ENCODE results near the gene GRIK3. TPM values are rescaled to one million over a fixed set of nuclear protein-coding genes. Genes with fewer than 3 reads are reported as not detected.

Gene GRIK3
- total RNA-seq, 4 donors from 2014 or later, result 0.75 to 9.8 (median 1.2) TPM

DNA sequence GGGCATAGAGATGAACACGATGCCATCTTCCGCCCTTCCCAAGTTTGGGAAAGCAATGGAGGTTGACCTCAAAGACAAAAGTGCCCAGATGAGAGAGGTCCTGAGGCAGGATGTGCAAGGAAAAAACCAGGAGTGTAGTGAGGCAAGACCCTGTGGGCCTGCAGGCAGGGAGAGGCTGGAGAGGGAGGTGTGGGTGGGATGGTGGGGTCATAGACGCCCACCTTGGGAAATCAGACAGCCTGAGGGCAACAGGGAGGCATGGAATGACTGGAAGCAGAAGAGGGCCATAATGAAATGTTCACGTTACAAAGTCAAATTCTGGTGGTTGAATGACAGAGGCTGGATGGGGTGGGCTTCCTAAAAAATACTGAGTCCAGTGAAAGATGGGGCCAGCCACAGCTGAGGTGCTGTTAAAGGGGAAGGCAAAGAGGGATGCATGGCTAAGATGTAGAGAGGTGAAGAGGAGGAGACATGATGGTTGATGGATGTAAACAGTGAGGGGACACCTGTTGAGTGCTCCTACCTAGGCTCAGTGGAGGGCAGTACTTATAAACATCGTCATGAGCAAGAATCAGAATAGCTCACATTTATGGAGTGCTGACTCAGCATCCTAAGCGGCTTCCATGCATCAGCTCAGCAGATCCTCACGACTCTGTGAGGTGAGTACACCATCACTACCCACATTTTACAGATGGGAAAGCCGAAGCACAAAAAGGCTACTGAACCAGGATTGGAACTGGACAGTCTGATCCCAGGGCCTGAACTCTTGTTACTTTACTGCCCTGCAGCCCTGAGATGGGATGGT, 42.0 kb downstream of the GRIK3 start:
- Histone ChIP-seq H3K9me3 (no peaks in the 10 kb centered on the region), H3K36me3 (no peaks in the 10 kb centered on the region), H3K27ac (no peak overlapping the region), H3K4me3 (no peak overlapping the region), H3K4me1 (peaks cover 0 to 7% (median 2%) of the 10 kb centered on the region in 4 donors), H3K27me3 (peaks cover 12% of the 10 kb centered on the region)
- in situ Hi-C loops (cut with MboI; ENCODE audit: low pct_ligation_motif_present in 1 of 4, low pct_unique_long_range_greater_than_20kb in 1 of 4, low sequenced_read_pairs in 3 of 4) (no loop called here), intact Hi-C loops (cut with DNase I; ENCODE audit: low total_unique reads) (no loop called here)
- no peak for TF ChIP-seq POLR2A (IDR thresholded peaks at IDR 0.05)
- TF ChIP-seq, protein P1, sequence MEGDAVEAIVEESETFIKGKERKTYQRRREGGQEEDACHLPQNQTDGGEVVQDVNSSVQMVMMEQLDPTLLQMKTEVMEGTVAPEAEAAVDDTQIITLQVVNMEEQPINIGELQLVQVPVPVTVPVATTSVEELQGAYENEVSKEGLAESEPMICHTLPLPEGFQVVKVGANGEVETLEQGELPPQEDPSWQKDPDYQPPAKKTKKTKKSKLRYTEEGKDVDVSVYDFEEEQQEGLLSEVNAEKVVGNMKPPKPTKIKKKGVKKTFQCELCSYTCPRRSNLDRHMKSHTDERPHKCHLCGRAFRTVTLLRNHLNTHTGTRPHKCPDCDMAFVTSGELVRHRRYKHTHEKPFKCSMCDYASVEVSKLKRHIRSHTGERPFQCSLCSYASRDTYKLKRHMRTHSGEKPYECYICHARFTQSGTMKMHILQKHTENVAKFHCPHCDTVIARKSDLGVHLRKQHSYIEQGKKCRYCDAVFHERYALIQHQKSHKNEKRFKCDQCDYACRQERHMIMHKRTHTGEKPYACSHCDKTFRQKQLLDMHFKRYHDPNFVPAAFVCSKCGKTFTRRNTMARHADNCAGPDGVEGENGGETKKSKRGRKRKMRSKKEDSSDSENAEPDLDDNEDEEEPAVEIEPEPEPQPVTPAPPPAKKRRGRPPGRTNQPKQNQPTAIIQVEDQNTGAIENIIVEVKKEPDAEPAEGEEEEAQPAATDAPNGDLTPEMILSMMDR (IDR thresholded peaks at IDR 0.05), result no peak
- no peak for TF ChIP-seq POLR2AphosphoS5 (IDR thresholded peaks at IDR 0.05)
- no peak for TF ChIP-seq EP300 (IDR thresholded peaks at IDR 0.05; ENCODE audit: low read depth)
- WGBS, 2 donors (ENCODE audit: low coverage in 1 of 2), result 58 to 79% methylated on average over 3 to 8 of the region's 8 CpGs
- DNase-seq, result no peak

DNA sequence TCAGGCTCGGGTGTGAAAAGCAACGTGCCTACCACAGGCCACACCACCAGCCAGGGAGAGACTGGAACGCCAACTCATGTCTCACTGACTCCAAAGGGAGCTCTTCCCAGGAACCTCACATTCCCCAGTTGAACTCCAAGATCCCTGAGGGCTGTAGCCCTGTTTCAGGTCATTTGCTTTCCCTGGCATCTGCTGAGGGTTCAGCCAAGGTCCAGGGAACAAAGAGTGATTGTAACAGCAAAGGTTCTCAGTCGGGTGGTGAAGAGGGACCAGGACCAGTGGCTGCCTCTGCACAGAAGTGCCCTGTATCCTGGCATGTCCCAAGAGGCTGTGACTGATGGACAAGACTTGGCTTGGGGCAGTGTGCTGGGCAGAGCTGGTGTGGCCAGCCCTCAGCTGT, 42.8 kb downstream of the GRIK3 start:
- H3K27ac ChIP-seq, result no peak overlapping the region
- H3K4me3 ChIP-seq, result no peak overlapping the region
- H3K27me3 ChIP-seq, result peaks cover 12% of the 10 kb centered on the region
- no peaks in the 10 kb centered on the region for H3K36me3 ChIP-seq
- no peak for DNase-seq
- in situ Hi-C loops (cut with MboI; ENCODE audit: low pct_ligation_motif_present in 1 of 4, low pct_unique_long_range_greater_than_20kb in 1 of 4, low sequenced_read_pairs in 3 of 4), result no loop called here
- WGBS, 2 donors (ENCODE audit: low coverage in 1 of 2), result 70 to 77% methylated on average over 2 to 4 of the region's 4 CpGs
- H3K9me3 ChIP-seq, result no peaks in the 10 kb centered on the region
- peaks cover 0 to 7% (median 2%) of the 10 kb centered on the region in 4 donors for H3K4me1 ChIP-seq
- intact Hi-C loops (cut with DNase I; ENCODE audit: low total_unique reads), result no loop called here
- TF ChIP-seq POLR2A (IDR thresholded peaks at IDR 0.05), result no peak
- TF ChIP-seq, protein P1 (IDR thresholded peaks at IDR 0.05), result no peak
- no peak for TF ChIP-seq EP300 (IDR thresholded peaks at IDR 0.05; ENCODE audit: low read depth)
- TF ChIP-seq POLR2AphosphoS5 (IDR thresholded peaks at IDR 0.05), result no peak

DNA sequence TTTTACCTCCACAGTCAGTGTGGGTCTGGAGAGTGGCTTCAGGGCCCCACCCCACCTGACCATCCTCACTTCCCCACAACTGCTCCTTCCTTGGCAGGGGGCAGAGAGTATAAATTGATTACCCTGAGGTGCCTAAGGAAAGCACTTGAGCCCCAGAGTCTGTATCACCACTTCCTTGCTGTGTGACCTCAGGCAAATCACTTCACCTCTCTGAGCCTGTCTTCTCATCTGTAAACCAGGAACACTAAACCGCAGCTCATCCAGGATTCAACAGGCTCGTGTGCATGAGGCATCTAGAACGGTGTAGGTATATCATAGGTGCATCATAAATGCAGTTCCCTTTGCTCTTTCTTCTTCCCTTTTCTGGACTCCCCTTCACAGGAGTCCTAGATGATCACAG, 43.4 kb downstream of the GRIK3 start:
- in situ Hi-C loops (cut with MboI; ENCODE audit: low pct_ligation_motif_present in 1 of 4, low pct_unique_long_range_greater_than_20kb in 1 of 4, low sequenced_read_pairs in 3 of 4) (no loop called here), intact Hi-C loops (cut with DNase I; ENCODE audit: low total_unique reads) (no loop called here)
- Histone ChIP-seq H3K4me3 (no peak overlapping the region), H3K4me1 (peaks cover 0 to 7% (median 2%) of the 10 kb centered on the region in 4 donors), H3K9me3 (no peaks in the 10 kb centered on the region), H3K36me3 (no peaks in the 10 kb centered on the region), H3K27me3 (peaks cover 12% of the 10 kb centered on the region), H3K27ac (no peak overlapping the region)
- 24 to 65% methylated on average over 2 to 3 of the region's 3 CpGs for WGBS, 2 donors (ENCODE audit: low coverage in 1 of 2)
- TF ChIP-seq POLR2AphosphoS5 (IDR thresholded peaks at IDR 0.05), result no peak
- no peak for TF ChIP-seq EP300 (IDR thresholded peaks at IDR 0.05; ENCODE audit: low read depth)
- no peak for TF ChIP-seq POLR2A (IDR thresholded peaks at IDR 0.05)
- TF ChIP-seq, protein P1 (IDR thresholded peaks at IDR 0.05), result no peak
- DNase-seq, result no peak

DNA sequence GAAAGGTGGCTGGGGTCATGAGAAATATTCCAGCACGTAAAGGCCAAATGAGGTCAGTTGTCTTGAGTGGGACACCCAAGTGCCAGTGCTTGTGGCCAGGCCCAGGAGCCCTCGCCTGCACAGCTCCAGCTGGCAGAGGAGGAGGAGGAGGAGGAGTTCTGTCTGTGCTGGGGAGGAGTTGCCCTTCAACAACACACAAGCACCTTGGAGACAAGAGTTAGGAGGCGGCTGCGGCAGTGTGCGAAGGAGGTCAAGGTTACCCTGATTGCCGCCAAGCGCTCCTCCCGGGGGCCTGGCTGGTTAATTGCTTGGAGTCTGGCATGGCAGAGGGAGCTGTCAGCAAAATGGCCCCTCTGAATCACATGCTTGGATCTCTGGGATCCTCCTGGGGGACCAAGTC, 45.1 kb downstream of the GRIK3 start:
- no peak for DNase-seq
- WGBS, 2 donors (ENCODE audit: low coverage in 1 of 2), result 33% methylated on average over 8 of the region's 8 CpGs; no CpG with 5 or more reads in 1 of the 2 donors
- H3K36me3 ChIP-seq, result no peaks in the 10 kb centered on the region
- H3K4me3 ChIP-seq, result no peak overlapping the region
- H3K9me3 ChIP-seq, result no peaks in the 10 kb centered on the region
- H3K27me3 ChIP-seq, result peaks cover 12% of the 10 kb centered on the region
- H3K27ac ChIP-seq, result no peak overlapping the region
- in situ Hi-C loops (cut with MboI; ENCODE audit: low pct_ligation_motif_present in 1 of 4, low pct_unique_long_range_greater_than_20kb in 1 of 4, low sequenced_read_pairs in 3 of 4), result no loop called here
- intact Hi-C loops (cut with DNase I; ENCODE audit: low total_unique reads), result no loop called here
- TF ChIP-seq EP300 (IDR thresholded peaks at IDR 0.05; ENCODE audit: low read depth), result no peak
- no peak for TF ChIP-seq POLR2A (IDR thresholded peaks at IDR 0.05)
- no peak for TF ChIP-seq POLR2AphosphoS5 (IDR thresholded peaks at IDR 0.05)
- TF ChIP-seq, protein P1 (IDR thresholded peaks at IDR 0.05), result no peak
- H3K4me1 ChIP-seq, result peaks cover 0 to 7% (median 2%) of the 10 kb centered on the region in 4 donors
